GM12872 (cell line): Measurements from ENCODE around the gene ATP10A.

ENCODE experiments used
- CTCF ChIP-seq: IDR thresholded peaks from 3 replicates; pipeline ENCODE4 v1.5.1; 2011; ENCODE audit warnings: low read depth, mild to moderate bottlenecking, low read length, moderate library complexity; ENCODE audit not compliant: insufficient read depth

ATP10A gene

DNA sequence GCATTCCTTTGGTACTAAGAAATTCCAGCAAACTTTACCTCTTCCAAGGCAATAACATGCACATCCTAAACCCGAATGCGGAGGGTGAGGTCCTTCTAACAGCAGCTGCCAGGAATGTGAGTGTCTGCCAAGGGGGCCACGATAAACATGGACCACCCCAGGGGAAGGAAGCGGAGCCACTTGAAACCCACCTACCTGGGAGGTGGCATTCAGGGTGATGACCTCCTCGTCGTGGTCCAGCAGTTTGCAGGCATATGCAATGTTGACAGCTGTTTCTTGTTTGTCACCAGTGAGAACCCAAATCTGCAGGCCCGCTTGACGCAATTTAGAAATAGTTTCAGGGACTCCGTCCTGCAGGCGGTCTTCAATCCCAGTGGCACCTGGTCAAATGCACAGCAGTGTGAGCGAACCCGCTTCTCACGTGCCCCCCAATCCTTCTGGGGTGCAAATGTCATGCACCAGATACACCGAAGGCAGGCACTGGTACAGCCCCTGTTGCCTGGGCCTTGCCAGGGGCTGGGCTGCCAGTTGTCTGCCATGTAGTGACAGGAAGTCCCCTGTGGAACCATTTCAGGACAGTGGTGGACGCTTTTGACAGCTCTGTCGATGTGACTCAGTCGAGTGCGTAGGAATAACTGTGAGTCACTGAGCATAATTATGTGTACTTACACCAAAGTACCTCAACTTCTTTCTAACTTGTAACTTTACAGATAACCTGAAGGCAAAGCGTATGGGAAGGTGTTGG is 161.2 kb downstream of the ATP10A start:
- no peak for TF ChIP-seq CTCF

DNA sequence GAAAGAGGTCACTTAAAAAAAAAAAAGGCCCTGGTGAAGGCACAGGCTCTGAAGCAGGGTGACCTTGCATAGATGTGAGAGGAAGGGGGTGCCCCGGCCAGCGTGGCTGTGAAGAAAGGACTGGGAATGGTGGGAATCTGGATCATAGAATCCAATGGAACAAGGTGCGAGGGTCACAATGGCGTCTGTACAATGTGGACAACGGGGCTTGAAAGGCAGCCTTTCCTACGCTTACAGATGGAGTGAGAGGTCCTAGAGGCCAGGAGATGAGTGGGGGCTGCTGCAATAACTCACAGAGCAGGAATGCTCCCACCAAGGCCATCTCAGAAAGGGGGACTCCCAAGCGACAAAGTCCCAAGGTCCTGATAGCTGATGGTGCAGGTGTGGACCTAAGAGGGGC is 162.2 kb downstream of the ATP10A start:
- no peak for TF ChIP-seq CTCF

DNA sequence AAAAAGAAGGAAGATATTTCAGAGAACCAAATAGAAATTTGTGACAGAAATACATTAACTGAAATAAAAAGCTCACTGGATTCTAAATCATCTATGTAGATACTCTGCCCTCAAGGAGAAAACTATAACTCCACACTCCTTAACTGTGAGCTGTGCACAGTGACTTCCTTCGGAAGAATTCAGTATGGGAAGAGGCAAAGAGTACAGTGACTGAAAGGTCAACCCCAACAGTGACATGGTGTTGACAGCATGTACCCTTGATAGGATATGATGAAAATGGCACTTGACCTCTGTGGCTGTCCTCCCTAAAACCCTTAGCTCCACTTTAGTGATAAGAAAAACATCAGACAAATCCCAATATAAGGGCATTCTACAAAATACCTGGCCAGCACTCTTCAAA is 165.5 kb downstream of the ATP10A start:
- TF ChIP-seq CTCF, result no peak

DNA sequence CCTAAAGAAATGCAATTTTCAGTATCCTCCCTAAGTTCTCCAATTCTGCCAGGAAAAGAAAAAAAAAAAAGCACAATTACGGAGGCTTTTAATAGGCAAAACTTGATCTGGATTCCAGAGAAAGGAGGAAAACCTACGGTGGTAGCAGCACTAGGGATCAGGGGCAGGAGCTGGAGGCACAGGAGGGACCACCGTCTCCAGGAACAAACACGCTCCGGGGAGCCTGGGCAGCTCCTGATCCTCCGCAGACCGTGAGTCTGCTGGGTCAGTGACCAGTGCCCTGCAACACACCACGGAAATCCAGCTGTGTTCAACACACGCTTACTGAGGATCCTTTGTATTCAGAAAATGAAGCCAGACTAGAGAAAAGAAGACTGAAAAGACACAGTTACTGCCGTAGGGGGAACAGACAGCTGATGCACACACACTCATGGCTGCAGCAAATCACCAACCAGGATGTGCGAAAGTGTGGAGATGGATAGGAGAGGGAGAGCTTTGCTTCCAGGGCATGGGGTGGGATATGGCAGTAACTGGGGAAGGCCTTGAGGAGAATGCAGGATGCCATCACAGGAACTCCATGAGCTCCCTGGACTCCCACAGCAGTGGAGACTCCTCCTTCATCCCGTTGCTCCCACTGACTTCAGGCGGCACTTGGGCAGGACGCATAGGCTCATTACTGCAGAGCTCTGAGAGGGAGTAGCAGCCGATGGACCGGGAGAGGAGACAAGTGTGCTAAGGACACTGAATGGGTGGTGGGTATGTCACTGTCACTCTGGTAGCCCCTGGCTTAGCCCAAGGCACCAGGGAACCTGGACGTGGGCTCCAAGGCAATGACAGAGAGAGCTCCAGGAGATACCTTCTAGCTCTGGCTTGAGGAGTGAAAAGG is 167.0 kb downstream of the ATP10A start:
- TF ChIP-seq CTCF, result no peak

DNA sequence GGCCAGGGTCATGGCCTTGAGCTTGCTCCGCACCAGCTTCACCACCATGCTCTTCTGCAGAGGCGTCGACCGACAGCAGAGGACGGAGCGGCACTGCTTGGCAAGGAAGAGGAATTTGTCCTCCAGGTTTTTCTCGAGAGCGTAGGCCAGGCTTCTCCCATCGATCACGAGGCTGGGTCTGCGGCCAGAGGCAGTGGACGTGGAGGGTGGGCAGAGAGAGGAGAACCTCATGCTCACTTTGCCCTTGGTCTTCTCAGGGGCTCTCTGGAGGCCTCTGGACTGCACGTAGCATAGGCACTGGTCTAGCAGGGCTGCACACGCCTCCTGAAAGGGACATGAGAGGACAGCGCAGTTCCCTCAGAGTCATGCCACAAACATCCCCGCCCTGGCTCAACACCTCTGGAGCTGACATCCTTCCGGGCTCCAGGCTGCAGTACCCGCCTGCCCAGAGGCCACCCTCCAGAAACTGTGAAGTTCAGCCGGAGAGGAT is 168.3 kb downstream of the ATP10A start:
- no peak for TF ChIP-seq CTCF

- no peak for TF ChIP-seq CTCF
Observed at GRCh38 chr15:25694239-25694584, 168.9 kb downstream of the ATP10A start.
